Smooth muscle cell (in vitro differentiated cells): Measurements from ENCODE around the gene CERS5. TPM values are rescaled to one million over a fixed set of nuclear protein-coding genes. Genes with fewer than 3 reads are reported as not detected.
A peak's percentile ranks its signal among the peaks of the same experiment; 100 is the strongest.
"Not testable (repeated sequence)": the region's sequence is repeated elsewhere in the genome, so short reads cannot be mapped to it uniquely, and the experiment has no call there.

Experiments used
- DNase-seq: peaks from one replicate; lab custom pipeline; 2025; ENCODE audit not compliant: unreplicated experiment; lab: John Stamatoyannopoulos, UW
- H2AFZ ChIP-seq: fragments of 200-600 bp; sonication (generic); 2 replicates; pipeline ENCODE4 v1.6.0; 2016; ENCODE audit warnings: antibody characterized with exemption, low read depth, mild to moderate bottlenecking
- H3F3A ChIP-seq: fragments of 200-600 bp; sonication (generic); 2 replicates; pipeline ENCODE4 v1.6.0; 2017; ENCODE audit warnings: antibody characterized with exemption, low read depth
- H3K27ac ChIP-seq: fragments of 200-600 bp; sonication (generic); 2 replicates; pipeline ENCODE4 v1.5.1; 2016; ENCODE audit warnings: low read depth, mild to moderate bottlenecking
- H3K27me3 ChIP-seq: fragments of 200-600 bp; sonication (generic); 2 replicates; pipeline ENCODE4 v1.6.1; 2016; ENCODE audit warnings: low read depth, mild to moderate bottlenecking
- H3K36me3 ChIP-seq: fragments of 200-600 bp; sonication (generic); 2 replicates; pipeline ENCODE4 v1.5.1; 2016; ENCODE audit warnings: low read depth
- H3K4me1 ChIP-seq: fragments of 200-600 bp; sonication (generic); 2 replicates; pipeline ENCODE4 v1.5.1; 2016; ENCODE audit warnings: low read depth
- H3K4me2 ChIP-seq: fragments of 200-600 bp; sonication (generic); 2 replicates; pipeline ENCODE4 v1.6.0; 2016; ENCODE audit warnings: mild to moderate bottlenecking
- H3K4me3 ChIP-seq: fragments of 200-600 bp; sonication (generic); 2 replicates; pipeline ENCODE4 v1.5.1; 2016; ENCODE audit warnings: mild to moderate bottlenecking
- H3K79me2 ChIP-seq: fragments of 200-600 bp; sonication (generic); 2 replicates; pipeline ENCODE4 v1.6.0; 2016; ENCODE audit warnings: low read depth, mild to moderate bottlenecking
- H3K9ac ChIP-seq: fragments of 200-600 bp; sonication (generic); 2 replicates; pipeline ENCODE4 v1.6.0; 2016; ENCODE audit warnings: low read depth
- H3K9me3 ChIP-seq: fragments of 200-600 bp; sonication (generic); replicated peaks from 2 replicates; pipeline ENCODE4 v1.5.1; 2016; ENCODE audit warnings: low read depth
- H4K20me1 ChIP-seq: fragments of 200-600 bp; sonication (generic); 2 replicates; pipeline ENCODE4 v1.6.0; 2016; ENCODE audit warnings: low read depth
- WGBS: methylation state at CpG from one replicate; pipeline ENCODE4 v1.1.7; 2016; ENCODE audit warnings: low lambda C conversion rate; 5-methylcytosine and 5-hydroxymethylcytosine counted together
- polyA plus RNA-seq: library from polyadenylated mRNA; unstranded; fragments of >200 nt; fragmentation: Nextera tagmentation; extraction: Ambion mirVana; gene quantifications from 2 replicates; pipeline ENCODE4 v1.2.1, GENCODE V29; 2016
- total RNA-seq: library from RNA; depleted of rRNA; stranded (reverse); fragments of >200 nt; gene quantifications from 2 replicates; pipeline ENCODE4 v1.2.3, GENCODE V29; 2014
- TF ChIP-seq, protein P1 (sequence below): fragments of 200-600 bp; sonication (generic); IDR thresholded peaks from 2 replicates; pipeline ENCODE4 v1.5.1; 2017; ENCODE audit warnings: borderline replicate concordance, mild to moderate bottlenecking, antibody characterized with exemption; ENCODE audit not compliant: insufficient read depth, poor library complexity, severe bottlenecking

Gene CERS5
- total and polyA plus RNA-seq, 2 experiments from 2014 or later: 53.5 to 102 TPM

DNA sequence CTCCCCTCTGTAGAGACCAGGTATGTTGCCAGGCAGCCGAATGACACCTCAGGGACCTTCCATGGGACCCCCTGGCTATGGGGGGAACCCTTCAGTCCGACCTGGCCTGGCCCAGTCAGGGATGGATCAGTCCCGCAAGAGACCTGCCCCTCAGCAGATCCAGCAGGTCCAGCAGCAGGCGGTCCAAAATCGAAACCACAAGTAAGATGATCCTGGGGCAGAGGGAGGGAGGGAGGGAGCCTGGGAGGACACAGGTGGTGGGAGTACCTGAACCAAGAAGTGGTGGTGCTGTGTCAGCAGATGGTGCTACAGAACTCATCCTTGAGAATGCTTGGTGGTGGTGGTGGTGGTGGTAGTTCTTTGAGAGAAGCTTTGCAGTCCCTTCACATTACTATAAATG lies 81.0 kb downstream of the CERS5 start:
- H3K79me2 ChIP-seq: peaks cover 10% of the 10 kb centered on the region
- no peaks in the 10 kb centered on the region for H3K4me1 ChIP-seq
- H3K27me3 ChIP-seq: no peaks in the 10 kb centered on the region
- no peaks in the 10 kb centered on the region for H3K9me3 ChIP-seq
- peak overlapping the region; percentile 97 for H3K4me2 ChIP-seq
- no peak for DNase-seq
- H3K4me3 ChIP-seq: peak overlapping the region; percentile 95
- H3K9ac ChIP-seq: no peak overlapping the region
- peaks cover 13% of the 10 kb centered on the region for H3K36me3 ChIP-seq
- WGBS: 92% methylated on average over 5 of the region's 5 CpGs
- peaks cover 13% of the 10 kb centered on the region for H3F3A ChIP-seq
- no peak overlapping the region for H3K27ac ChIP-seq
- H2AFZ ChIP-seq: no peak overlapping the region
- TF ChIP-seq, protein P1, sequence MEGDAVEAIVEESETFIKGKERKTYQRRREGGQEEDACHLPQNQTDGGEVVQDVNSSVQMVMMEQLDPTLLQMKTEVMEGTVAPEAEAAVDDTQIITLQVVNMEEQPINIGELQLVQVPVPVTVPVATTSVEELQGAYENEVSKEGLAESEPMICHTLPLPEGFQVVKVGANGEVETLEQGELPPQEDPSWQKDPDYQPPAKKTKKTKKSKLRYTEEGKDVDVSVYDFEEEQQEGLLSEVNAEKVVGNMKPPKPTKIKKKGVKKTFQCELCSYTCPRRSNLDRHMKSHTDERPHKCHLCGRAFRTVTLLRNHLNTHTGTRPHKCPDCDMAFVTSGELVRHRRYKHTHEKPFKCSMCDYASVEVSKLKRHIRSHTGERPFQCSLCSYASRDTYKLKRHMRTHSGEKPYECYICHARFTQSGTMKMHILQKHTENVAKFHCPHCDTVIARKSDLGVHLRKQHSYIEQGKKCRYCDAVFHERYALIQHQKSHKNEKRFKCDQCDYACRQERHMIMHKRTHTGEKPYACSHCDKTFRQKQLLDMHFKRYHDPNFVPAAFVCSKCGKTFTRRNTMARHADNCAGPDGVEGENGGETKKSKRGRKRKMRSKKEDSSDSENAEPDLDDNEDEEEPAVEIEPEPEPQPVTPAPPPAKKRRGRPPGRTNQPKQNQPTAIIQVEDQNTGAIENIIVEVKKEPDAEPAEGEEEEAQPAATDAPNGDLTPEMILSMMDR: no peak
- H4K20me1 ChIP-seq: peaks cover 23% of the 10 kb centered on the region

DNA sequence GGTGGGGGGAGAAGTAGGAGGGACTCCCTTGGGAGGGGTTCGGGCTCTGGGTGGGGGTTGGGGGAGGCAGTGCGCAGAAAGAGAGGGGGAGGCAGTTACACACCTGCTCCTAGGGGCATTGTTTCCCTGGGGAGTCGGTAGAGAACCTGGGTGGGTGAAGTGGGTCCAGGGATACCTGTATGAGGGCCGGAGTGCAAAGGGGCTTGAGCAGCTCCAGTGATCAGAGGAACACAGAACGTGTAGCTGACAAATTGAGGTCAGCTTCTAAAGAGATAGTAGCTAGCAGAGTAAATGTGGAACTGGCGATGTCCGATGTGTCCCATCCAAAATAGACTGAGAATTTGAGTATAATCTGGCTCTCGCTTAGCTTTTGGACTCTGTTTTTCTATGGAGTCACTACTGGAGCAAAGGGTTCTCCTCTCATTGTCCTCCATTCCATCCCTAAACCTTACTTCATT lies 81.5 kb downstream of the CERS5 start:
- H3K27ac ChIP-seq: peak overlapping the region; percentile 77
- peaks cover 10% of the 10 kb centered on the region for H3K79me2 ChIP-seq
- H3K27me3 ChIP-seq: no peaks in the 10 kb centered on the region
- H3K36me3 ChIP-seq: peaks cover 13% of the 10 kb centered on the region
- peak overlapping the region; percentile 97 for H3K4me2 ChIP-seq
- no peak overlapping the region for H2AFZ ChIP-seq
- WGBS: 37% methylated on average over 6 of the region's 8 CpGs
- H3K9me3 ChIP-seq: no peaks in the 10 kb centered on the region
- H3K4me1 ChIP-seq: no peaks in the 10 kb centered on the region
- no peak for DNase-seq
- TF ChIP-seq, protein P1: no peak
- H3F3A ChIP-seq: peaks cover 13% of the 10 kb centered on the region
- H4K20me1 ChIP-seq: peaks cover 23% of the 10 kb centered on the region
- peak overlapping the region; percentile 90 for H3K9ac ChIP-seq
- peak overlapping the region; percentile 95 for H3K4me3 ChIP-seq

DNA sequence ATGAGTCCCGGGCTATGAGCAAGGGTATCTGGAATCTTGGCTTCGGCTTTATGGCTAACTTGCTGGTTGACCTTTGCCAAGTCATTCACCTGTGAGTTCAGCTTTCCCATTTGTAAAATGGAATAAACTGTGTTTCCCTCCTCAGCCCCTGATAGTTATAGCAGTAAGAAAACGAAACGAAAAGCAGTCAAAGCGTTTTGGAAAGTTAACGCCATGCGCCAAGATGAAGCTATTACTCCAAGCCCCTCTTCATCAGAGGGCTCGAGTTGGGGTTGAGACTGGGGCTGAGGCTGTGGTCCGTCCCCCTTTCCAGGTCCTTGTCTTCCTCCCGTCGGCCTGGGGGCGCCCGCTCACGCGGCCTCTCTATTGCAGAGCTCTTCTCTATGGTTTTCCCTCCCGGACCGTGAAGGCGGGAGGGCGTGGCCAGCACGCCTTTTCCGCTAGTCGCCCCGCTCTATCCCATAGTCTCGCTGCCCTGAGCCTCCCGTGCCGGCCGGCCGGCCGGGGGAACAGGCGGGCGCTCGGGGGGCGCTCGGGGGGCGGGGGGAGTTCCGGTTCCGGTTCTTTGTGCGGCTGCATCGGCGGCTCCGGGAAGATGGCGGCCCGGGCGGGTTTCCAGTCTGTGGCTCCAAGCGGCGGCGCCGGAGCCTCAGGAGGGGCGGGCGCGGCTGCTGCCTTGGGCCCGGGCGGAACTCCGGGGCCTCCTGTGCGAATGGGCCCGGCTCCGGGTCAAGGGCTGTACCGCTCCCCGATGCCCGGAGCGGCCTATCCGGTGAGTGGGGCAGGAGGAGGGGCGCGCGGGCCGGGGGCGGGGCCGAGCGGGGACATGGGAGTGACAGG lies 82.2 kb downstream of the CERS5 start, which contains the start of gene SMARCD1:
Gene SMARCD1, plus strand, starts transcription at position 568 of the 840 bp plus-strand sequence. Its CDS starts 28 bp downstream, at position 596.
- Histone ChIP-seq H3K4me1 (no peaks in the 10 kb centered on the region), H3K9me3 (no peaks in the 10 kb centered on the region), H3K79me2 (peaks cover 6% of the 10 kb centered on the region), H3K36me3 (peaks cover 8% of the 10 kb centered on the region), H3F3A (peaks cover 13% of the 10 kb centered on the region), H3K4me2 (peak within 1 kb of the TSS; percentile 97), H3K4me3 (peak within 1 kb of the TSS; percentile 95), H2AFZ (peak within 1 kb of the TSS; percentile 91), H3K27me3 (no peaks in the 10 kb centered on the region), H3K27ac (peak within 1 kb of the TSS; percentile 77), H4K20me1 (peaks cover 23% of the 10 kb centered on the region), H3K9ac (peak within 1 kb of the TSS; percentile 90)
- WGBS: 1% methylated on average over 41 of the region's 69 CpGs
- TF ChIP-seq, protein P1: peak; percentile 38
- DNase-seq: peak; percentile 76

GRCh38 chr12:50084409-50084774 lies 82.8 kb downstream of the CERS5 start:
- not testable (repeated sequence) for DNase-seq, H3K4me1 ChIP-seq, H3K79me2 ChIP-seq, H3K9me3 ChIP-seq, H3K27me3 ChIP-seq, H3K36me3 ChIP-seq
- H2AFZ ChIP-seq: peak overlapping the region; percentile 91
- peaks cover 13% of the 10 kb centered on the region for H3F3A ChIP-seq
- H4K20me1 ChIP-seq: peaks cover 23% of the 10 kb centered on the region
- 70% methylated on average over 7 of the region's 7 CpGs for whole genome bisulfite sequencing
- H3K4me3 ChIP-seq: peak overlapping the region; percentile 95
- peak overlapping the region; percentile 97 for H3K4me2 ChIP-seq
- H3K9ac ChIP-seq: peak overlapping the region; percentile 90
- peak overlapping the region; percentile 77 for H3K27ac ChIP-seq
